Measurements from ENCODE around the gene METTL2B.
"Not testable (repeated sequence)": the region's sequence is repeated elsewhere in the genome, so short reads cannot be mapped to it uniquely, and the experiment has no call there.

- not testable (repeated sequence) for TF ChIP-seq POLR2A (IDR thresholded peaks at IDR 0.05; ENCODE audit: extremely low read depth, insufficient read length); CTCF (IDR thresholded peaks at IDR 0.05; ENCODE audit: low read depth, low read length)
Measured at GRCh38 chr7:128530121-128530854, 53.7 kb downstream of the METTL2B start.

All from NB4 (cell line).